ENCODE data around the gene RPL13A. TPM values are rescaled to one million over a fixed set of nuclear protein-coding genes. Genes with fewer than 3 reads are reported as not detected.

Gene RPL13A
- total RNA-seq, 1 experiment from 2014 or later: 3,286 TPM

GRCh38 chr19:49538643-49539042 is 51.2 kb downstream of the RPL13A start:
- WGBS (ENCODE audit: extremely low coverage, insufficient read length, low lambda C conversion rate): no CpG with 5 or more reads among the region's 5 CpGs
- H3K27ac Mint-ChIP-seq: peak overlapping the region in 1 of 3 experiments; percentile 44; a peak in 1 of 7 replicates

More at GRCh38 chr19:49538643-49539042, 51.2 kb downstream of the RPL13A start:
- Mint-ChIP-seq H3K4me3 (no peak overlapping the region), H3K36me3 (ENCODE audit: insufficient read depth in 1 of 3, low read depth in 3 of 3) (peaks cover 0 to 19% (median 2%) of the 10 kb centered on the region in 3 experiments; a peak in 5 of 7 replicates), H3K4me1 (peaks cover 7 to 10% of the 10 kb centered on the region in 2 experiments), H3K9me3 (no peaks in the 10 kb centered on the region), H3K27me3 (ENCODE audit: low read depth) (peaks cover 9% of the 10 kb centered on the region)
- Histone ChIP-seq H2AK5ac (ENCODE audit: insufficient read length, low read length) (no peak overlapping the region), H2BK5ac (ENCODE audit: insufficient read length, low read length) (no peak overlapping the region), H2BK20ac (ENCODE audit: low read depth, low read length, poor library complexity, severe bottlenecking) (no peak overlapping the region), H3K14ac (ENCODE audit: insufficient read depth, low read length) (no peak overlapping the region), H3K56ac (ENCODE audit: insufficient read length, low read depth, low read length) (no peak overlapping the region), H3K27ac (ENCODE audit: insufficient read length, low read depth, low read length) (no peak overlapping the region), H3K9ac (ENCODE audit: extremely low read depth, insufficient read length, low read length) (no peak overlapping the region), H4K20me1 (ENCODE audit: control insufficient read depth, insufficient read depth, insufficient read length) (no peaks in the 10 kb centered on the region), H2BK15ac (ENCODE audit: low read depth, low read length) (no peak overlapping the region), H4K91ac (ENCODE audit: insufficient read length, low read depth, low read length) (no peak overlapping the region), H3K23me2 (ENCODE audit: insufficient read length, low read depth, low read length, poor library complexity, severe bottlenecking) (peaks cover 6% of the 10 kb centered on the region), H3K4me2 (ENCODE audit: insufficient read depth, insufficient read length, low read length) (no peak overlapping the region), H3K27me3 (ENCODE audit: insufficient read depth, low read length) (no peaks in the 10 kb centered on the region), H2BK120ac (ENCODE audit: low read depth, low read length, poor library complexity, severe bottlenecking) (no peak overlapping the region), H2AFZ (ENCODE audit: low read length) (no peak overlapping the region), H3K79me2 (ENCODE audit: insufficient read depth, low read length) (no peaks in the 10 kb centered on the region), H3K18ac (ENCODE audit: insufficient read length, low read depth, low read length) (no peak overlapping the region), H3T11ph (ENCODE audit: low read length) (no peak overlapping the region), H3K23ac (ENCODE audit: insufficient read length, low read depth, low read length) (no peak overlapping the region), H3K4ac (ENCODE audit: low read depth, low read length) (no peak overlapping the region), H4K8ac (replicated peaks; ENCODE audit: insufficient read length, low read depth, low read length) (no peak overlapping the region), H4K5ac (ENCODE audit: insufficient read length, low read depth, low read length) (no peak overlapping the region), H2BK12ac (ENCODE audit: insufficient read length, low read depth, low read length) (no peak overlapping the region), H3K79me1 (ENCODE audit: insufficient read depth, low read depth, low read length, poor library complexity, severe bottlenecking) (no peaks in the 10 kb centered on the region), H3K4me1 (ENCODE audit: insufficient read depth, low read length) (no peaks in the 10 kb centered on the region), H3K9me3 (ENCODE audit: control insufficient read depth, low read depth, low read length) (no peaks in the 10 kb centered on the region)
- DNase-seq: no peak
- TF ChIP-seq, protein P1, sequence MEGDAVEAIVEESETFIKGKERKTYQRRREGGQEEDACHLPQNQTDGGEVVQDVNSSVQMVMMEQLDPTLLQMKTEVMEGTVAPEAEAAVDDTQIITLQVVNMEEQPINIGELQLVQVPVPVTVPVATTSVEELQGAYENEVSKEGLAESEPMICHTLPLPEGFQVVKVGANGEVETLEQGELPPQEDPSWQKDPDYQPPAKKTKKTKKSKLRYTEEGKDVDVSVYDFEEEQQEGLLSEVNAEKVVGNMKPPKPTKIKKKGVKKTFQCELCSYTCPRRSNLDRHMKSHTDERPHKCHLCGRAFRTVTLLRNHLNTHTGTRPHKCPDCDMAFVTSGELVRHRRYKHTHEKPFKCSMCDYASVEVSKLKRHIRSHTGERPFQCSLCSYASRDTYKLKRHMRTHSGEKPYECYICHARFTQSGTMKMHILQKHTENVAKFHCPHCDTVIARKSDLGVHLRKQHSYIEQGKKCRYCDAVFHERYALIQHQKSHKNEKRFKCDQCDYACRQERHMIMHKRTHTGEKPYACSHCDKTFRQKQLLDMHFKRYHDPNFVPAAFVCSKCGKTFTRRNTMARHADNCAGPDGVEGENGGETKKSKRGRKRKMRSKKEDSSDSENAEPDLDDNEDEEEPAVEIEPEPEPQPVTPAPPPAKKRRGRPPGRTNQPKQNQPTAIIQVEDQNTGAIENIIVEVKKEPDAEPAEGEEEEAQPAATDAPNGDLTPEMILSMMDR (conservative IDR thresholded peaks at IDR 0.05): no peak

Measured in H9 (cell line).